ENCODE data around the gene MYBPC2.

The MYBPC2 gene

DNA sequence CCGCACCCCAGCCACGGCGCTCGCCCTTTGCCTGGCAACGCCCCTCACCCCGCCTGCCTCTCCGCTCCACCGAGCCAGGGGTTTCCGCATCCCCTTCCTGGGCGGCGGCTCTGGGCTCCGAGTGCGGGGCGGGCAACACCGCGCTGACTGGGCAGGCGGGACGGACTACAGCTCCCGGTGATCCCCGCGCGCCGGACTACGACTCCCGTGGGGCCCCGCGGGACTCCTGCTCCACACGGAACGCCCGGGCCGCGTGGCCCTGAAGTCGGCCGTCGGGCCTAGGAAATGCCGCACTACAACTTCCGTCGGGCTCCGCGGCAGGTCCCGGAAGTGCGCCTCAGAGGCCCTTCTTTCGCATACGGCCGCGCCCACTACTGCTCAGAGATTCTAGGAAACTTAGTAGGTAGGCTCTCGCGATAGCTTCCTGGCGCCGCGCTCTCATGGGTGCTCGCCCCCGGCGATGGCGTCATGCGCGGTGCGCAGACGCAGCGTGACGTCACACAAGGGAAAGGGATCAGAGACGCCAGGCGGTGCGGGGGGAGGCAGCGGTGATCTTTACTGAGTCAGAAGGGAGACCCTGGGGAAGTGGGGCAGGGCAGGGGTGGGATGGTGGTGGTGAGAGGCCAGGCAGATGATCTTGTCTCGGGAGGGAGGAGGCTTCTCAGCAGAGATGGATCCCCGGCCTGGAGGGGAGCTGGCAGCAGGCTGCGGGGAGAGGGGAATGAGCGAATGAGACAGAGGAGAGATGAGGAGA lies 78.6 kb downstream of the MYBPC2 start, which contains the start of gene JOSD2:
TSS of gene JOSD2 (minus strand) at position 123 of the 754 bp plus-strand sequence. CDS start 760 bp downstream, outside the sequence.
- TF ChIP-seq, protein P1, sequence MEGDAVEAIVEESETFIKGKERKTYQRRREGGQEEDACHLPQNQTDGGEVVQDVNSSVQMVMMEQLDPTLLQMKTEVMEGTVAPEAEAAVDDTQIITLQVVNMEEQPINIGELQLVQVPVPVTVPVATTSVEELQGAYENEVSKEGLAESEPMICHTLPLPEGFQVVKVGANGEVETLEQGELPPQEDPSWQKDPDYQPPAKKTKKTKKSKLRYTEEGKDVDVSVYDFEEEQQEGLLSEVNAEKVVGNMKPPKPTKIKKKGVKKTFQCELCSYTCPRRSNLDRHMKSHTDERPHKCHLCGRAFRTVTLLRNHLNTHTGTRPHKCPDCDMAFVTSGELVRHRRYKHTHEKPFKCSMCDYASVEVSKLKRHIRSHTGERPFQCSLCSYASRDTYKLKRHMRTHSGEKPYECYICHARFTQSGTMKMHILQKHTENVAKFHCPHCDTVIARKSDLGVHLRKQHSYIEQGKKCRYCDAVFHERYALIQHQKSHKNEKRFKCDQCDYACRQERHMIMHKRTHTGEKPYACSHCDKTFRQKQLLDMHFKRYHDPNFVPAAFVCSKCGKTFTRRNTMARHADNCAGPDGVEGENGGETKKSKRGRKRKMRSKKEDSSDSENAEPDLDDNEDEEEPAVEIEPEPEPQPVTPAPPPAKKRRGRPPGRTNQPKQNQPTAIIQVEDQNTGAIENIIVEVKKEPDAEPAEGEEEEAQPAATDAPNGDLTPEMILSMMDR (IDR thresholded peaks at IDR 0.05; ENCODE audit: low read depth, low read length): no peak
- no peaks in the 10 kb centered on the region for H3K36me3 ChIP-seq
- H3K27me3 ChIP-seq: no peaks in the 10 kb centered on the region
- H3K4me3 ChIP-seq (ENCODE audit: low read depth, low read length): peak within 1 kb of the TSS; percentile 75
- H3K4me1 ChIP-seq: peaks cover 3% of the 10 kb centered on the region
- DNase-seq: peak; percentile 98
- H3K9me3 ChIP-seq: no peaks in the 10 kb centered on the region

DNA sequence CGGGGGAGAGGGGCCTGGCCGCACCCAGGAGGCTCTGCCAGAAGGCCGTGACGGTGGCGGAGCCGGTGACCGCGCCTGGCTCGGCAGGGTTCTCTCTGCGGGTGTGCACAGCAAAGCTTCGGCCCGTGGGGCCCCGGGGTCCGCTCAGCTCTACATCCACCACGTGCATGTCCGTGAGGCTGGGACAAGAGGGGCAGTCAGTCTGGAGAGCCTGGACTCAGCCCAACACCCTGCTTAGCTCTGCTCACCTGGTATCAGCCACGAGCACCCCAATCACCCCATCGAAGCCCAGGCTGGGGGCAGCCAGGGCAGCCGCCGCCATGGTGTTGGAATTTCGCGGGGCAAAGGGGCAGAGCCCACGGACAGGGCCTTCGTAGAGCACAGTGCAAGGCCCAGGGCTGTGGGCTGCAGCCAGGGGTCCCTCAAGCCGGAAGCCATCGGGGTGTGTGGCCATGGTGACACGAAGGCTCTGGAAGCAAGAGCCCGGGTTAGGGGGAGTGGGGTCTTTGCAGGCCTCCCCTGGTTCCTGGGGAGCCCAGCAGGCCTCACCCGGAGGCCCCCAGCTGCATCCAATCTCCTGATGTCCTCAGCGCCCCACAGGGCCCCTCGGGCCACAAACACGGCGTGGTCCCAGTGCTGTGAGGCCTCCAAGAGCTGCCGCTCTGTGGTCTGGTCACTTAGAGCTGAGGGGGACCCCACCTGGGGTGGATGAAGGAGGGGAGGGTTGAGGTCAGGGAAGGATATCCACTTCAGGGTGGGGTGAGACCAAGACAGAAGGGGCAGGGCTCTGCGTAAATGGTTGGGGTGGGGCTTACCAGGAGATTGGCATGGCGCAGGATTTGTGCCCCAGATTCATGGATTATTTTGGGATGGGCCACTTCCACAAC lies 79.7 kb downstream of the MYBPC2 start:
- Histone ChIP-seq H3K9me3 (no peaks in the 10 kb centered on the region), H3K4me1 (peaks cover 3% of the 10 kb centered on the region), H3K4me3 (ENCODE audit: low read depth, low read length) (no peak overlapping the region), H3K27me3 (no peaks in the 10 kb centered on the region), H3K36me3 (no peaks in the 10 kb centered on the region)
- DNase-seq: no peak
- TF ChIP-seq, protein P1 (IDR thresholded peaks at IDR 0.05; ENCODE audit: low read depth, low read length): no peak

DNA sequence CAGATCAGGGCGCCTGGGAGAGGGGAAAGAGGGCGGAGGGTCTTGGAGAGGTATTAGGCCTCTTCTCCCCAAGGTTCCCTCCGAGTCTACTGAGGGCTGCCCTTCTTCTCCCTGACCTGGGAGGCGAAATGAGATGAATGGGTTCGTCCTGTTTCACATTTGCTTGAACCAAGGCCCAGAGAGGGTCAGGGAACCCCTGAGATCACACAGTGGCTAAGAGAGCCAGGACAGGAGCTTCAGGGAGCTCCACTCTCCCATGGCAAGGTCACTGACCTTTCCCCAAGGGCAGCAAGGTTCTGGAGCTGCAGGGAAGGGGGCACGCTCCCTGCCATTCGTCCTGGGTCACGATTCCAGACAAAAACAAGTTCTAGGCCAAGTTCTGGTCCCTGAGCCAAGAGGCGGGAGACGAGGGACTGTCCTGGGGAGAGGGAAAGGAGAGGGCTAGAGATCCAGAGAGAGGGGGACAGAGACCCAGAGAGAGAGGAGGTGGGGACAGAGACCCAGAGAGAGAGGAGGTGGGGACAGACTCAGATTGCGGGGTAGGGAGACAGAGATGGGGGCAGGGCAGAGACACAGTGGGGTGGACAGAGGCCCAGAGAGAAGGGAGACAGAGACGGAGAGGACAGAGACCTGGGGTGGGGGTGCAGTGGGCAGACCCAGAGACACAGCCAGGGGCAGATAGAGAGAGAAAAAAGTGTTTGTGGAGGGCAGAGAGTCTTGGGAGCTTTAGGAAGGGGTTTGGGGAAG lies 80.5 kb downstream of the MYBPC2 start:
- Histone ChIP-seq H3K4me3 (ENCODE audit: low read depth, low read length) (no peak overlapping the region), H3K4me1 (peaks cover 3% of the 10 kb centered on the region), H3K36me3 (no peaks in the 10 kb centered on the region), H3K27me3 (no peaks in the 10 kb centered on the region), H3K9me3 (no peaks in the 10 kb centered on the region)
- TF ChIP-seq, protein P1 (IDR thresholded peaks at IDR 0.05; ENCODE audit: low read depth, low read length): no peak
- no peak for DNase-seq

DNA sequence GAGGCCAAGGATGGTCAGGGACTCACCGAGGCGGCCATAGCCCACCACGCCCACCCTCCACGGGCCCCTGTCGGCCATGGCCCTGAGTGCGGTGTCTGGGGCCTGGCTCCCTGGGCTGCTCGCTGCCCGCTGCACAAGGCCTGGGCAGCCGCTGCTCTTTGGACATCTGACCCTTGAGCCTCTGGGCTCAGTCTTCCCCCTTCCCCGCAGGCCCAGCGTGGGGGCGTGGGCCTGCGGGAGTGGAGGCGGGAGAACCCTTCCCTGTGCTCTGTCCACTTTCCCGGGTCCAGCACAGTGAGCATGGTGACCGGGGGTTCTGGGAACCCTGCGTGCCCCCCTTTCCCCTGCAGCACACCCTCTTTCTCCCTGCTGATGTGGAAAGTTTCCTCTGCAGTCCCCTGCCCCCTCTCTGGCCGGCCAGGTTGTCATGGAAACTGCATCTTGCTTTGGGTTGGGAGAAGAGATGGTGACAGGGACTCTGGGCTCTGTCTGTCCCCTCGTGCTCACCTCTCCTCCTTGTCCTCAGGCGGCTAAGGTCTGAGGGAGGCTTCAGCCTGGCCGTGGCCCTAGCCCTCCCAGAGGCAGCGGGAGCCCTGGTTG lies 81.2 kb downstream of the MYBPC2 start, which contains the start of gene ASPDH:
TSS of gene ASPDH (minus strand) at position 168 of the 600 bp plus-strand sequence. CDS start at position 78, 90 bp downstream.
- Histone ChIP-seq H3K36me3 (no peaks in the 10 kb centered on the region), H3K4me3 (ENCODE audit: low read depth, low read length) (peak within 1 kb of the TSS; percentile 51), H3K27me3 (no peaks in the 10 kb centered on the region), H3K4me1 (peaks cover 3% of the 10 kb centered on the region), H3K9me3 (no peaks in the 10 kb centered on the region)
- TF ChIP-seq, protein P1 (IDR thresholded peaks at IDR 0.05; ENCODE audit: low read depth, low read length): no peak
- no peak for DNase-seq

DNA sequence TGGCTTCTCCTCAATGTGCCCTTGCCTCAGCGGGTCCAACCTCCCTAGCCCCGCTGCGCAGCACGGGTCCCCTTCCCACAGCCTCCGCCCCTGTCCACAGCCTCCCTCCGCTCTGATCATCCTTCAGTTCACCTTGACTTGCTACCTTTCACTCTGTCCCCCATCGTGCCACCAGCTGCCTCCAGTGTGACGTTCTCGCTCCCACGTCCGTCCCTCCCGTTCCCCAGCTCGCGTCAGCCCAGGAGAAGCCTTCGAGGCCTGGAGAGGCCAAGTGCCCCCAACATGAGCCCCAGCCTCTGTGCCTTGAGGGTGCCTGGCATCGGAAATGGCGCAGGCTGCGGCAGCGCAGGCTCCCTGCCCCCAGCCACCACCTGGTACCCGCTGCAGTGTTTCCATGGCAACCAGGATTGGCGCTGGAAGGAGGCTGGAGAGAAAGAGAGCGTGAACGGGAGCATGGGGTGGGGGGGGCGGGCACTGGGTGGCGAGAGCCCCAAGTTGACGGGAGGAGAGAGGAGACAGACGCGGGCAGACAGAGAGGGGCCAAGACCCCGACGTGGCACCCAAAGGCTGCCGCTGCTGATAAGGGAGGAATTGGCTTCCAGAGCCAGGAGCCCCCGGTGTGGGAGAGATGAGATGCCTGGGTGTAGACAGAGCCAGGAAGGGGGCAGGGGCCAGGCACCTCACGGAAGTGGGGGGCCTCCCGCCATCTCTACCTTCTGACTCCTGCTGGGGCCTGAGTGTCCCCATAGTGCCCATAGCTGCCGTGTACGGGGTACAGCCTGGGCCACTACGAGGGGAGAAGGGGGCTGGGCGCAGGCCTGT lies 81.9 kb downstream of the MYBPC2 start:
- H3K4me1 ChIP-seq: peaks cover 3% of the 10 kb centered on the region
- H3K36me3 ChIP-seq: no peaks in the 10 kb centered on the region
- peak overlapping the region; percentile 51 for H3K4me3 ChIP-seq (ENCODE audit: low read depth, low read length)
- no peaks in the 10 kb centered on the region for H3K9me3 ChIP-seq
- peak; percentile 64 for DNase-seq
- H3K27me3 ChIP-seq: no peaks in the 10 kb centered on the region
- TF ChIP-seq, protein P1 (IDR thresholded peaks at IDR 0.05; ENCODE audit: low read depth, low read length): no peak

Measured in BE2C (cell line).